ENCODE measurements around the gene CD27. TPM values are rescaled to one million over a fixed set of nuclear protein-coding genes. Genes with fewer than 3 reads are reported as not detected.
A peak's percentile ranks its signal among the peaks of the same experiment; 100 is the strongest.

Gene CD27
- total and polyA plus RNA-seq, 8 donors: 0.92 to 8.7 (median 3.2) TPM; not detected in 3

DNA sequence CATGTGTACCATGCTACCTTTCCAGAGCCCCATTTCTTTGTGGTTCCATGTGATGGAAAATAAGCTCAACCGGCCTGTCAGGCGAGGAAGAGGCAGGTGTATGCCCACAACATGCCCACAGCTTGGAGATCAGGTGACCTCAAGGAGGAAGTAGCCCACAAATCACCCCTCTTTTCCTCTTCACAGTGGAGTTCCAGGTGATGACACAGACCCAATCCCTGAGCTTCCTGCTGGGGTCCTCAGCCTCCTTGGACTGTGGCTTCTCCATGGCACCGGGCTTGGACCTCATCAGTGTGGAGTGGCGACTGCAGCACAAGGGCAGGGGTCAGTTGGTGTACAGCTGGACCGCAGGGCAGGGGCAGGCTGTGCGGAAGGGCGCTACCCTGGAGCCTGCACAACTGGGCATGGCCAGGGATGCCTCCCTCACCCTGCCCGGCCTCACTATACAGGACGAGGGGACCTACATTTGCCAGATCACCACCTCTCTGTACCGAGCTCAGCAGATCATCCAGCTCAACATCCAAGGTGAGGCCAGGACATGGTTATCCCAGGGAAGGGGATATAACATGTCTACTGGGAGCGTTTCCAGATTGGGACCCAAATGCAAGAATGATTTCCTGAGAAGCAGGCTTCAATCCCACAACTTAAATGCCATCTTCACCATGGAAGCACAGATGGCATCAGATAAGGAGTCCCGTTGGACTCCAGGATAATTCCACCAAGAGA lies 12.6 kb downstream of the CD27 start:
- Histone ChIP-seq H3K27ac (no peak overlapping the region), H3K4me3 (no peak overlapping the region), H3K9me3 (no peaks in the 10 kb centered on the region), H3K36me3 (peaks cover 68 to 90% (median 87%) of the 10 kb centered on the region in 4 donors), H3K4me1 (peaks cover 9 to 41% (median 24%) of the 10 kb centered on the region in 4 donors), H3K27me3 (no peaks in the 10 kb centered on the region)
- 86 to 92% (median 89%) methylated on average over 10 to 12 of the region's 12 CpGs for WGBS, 5 donors
- no peak for DNase-seq
- intact Hi-C loops (cut with DNase I; ENCODE audit: low total_unique reads): no loop called here
- no peak for TF ChIP-seq EP300 (IDR thresholded peaks at IDR 0.05)
- no peak for TF ChIP-seq POLR2A (IDR thresholded peaks at IDR 0.05)
- TF ChIP-seq, protein P1, sequence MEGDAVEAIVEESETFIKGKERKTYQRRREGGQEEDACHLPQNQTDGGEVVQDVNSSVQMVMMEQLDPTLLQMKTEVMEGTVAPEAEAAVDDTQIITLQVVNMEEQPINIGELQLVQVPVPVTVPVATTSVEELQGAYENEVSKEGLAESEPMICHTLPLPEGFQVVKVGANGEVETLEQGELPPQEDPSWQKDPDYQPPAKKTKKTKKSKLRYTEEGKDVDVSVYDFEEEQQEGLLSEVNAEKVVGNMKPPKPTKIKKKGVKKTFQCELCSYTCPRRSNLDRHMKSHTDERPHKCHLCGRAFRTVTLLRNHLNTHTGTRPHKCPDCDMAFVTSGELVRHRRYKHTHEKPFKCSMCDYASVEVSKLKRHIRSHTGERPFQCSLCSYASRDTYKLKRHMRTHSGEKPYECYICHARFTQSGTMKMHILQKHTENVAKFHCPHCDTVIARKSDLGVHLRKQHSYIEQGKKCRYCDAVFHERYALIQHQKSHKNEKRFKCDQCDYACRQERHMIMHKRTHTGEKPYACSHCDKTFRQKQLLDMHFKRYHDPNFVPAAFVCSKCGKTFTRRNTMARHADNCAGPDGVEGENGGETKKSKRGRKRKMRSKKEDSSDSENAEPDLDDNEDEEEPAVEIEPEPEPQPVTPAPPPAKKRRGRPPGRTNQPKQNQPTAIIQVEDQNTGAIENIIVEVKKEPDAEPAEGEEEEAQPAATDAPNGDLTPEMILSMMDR (IDR thresholded peaks at IDR 0.05): no peak
- no peak for TF ChIP-seq POLR2AphosphoS5 (IDR thresholded peaks at IDR 0.05)

- H3K27ac ChIP-seq: no peak overlapping the region
- no peaks in the 10 kb centered on the region for H3K27me3 ChIP-seq
- DNase-seq: no peak
- intact Hi-C loops (cut with DNase I; ENCODE audit: low total_unique reads): no loop called here
- H3K4me1 ChIP-seq: peaks cover 0 to 41% (median 15%) of the 10 kb centered on the region in 4 donors
- WGBS, 5 donors: 89 to 94% (median 93%) methylated on average over 14 of the region's 14 CpGs
- TF ChIP-seq POLR2AphosphoS5 (IDR thresholded peaks at IDR 0.05) (no peak), POLR2A (IDR thresholded peaks at IDR 0.05) (no peak), EP300 (IDR thresholded peaks at IDR 0.05) (no peak)
- TF ChIP-seq, protein P1 (IDR thresholded peaks at IDR 0.05): no peak
- peaks cover 77 to 97% (median 95%) of the 10 kb centered on the region in 4 donors for H3K36me3 ChIP-seq
- H3K9me3 ChIP-seq: no peaks in the 10 kb centered on the region
- no peak overlapping the region for H3K4me3 ChIP-seq
These were observed 13.7 kb downstream of the CD27 start for GRCh38 chr12:6458281-6459003.

GRCh38 chr12:6459004-6459337 lies 14.2 kb downstream of the CD27 start:
- H3K4me1 ChIP-seq: peaks cover 0 to 42% (median 11%) of the 10 kb centered on the region in 4 donors
- no peak overlapping the region for H3K27ac ChIP-seq
- intact Hi-C loops (cut with DNase I; ENCODE audit: low total_unique reads): no loop called here
- WGBS, 5 donors: 86 to 95% (median 90%) methylated on average over 2 of the region's 2 CpGs
- H3K4me3 ChIP-seq: no peak overlapping the region
- no peak for DNase-seq
- TF ChIP-seq, protein P1 (IDR thresholded peaks at IDR 0.05): no peak
- TF ChIP-seq EP300 (IDR thresholded peaks at IDR 0.05) (no peak), POLR2A (IDR thresholded peaks at IDR 0.05) (no peak), POLR2AphosphoS5 (IDR thresholded peaks at IDR 0.05) (no peak)
- no peaks in the 10 kb centered on the region for H3K27me3 ChIP-seq
- H3K36me3 ChIP-seq: peaks cover 78 to 97% (median 95%) of the 10 kb centered on the region in 4 donors
- no peaks in the 10 kb centered on the region for H3K9me3 ChIP-seq

GRCh38 chr12:6460751-6461371 lies 16.1 kb downstream of the CD27 start:
- no peaks in the 10 kb centered on the region for H3K9me3 ChIP-seq
- H3K27ac ChIP-seq: peak overlapping the region in 4 of 5 donors; percentile 58 to 75 (median 70)
- no peak overlapping the region for H3K4me3 ChIP-seq
- H3K36me3 ChIP-seq: peaks cover 80 to 98% (median 94%) of the 10 kb centered on the region in 4 donors
- TF ChIP-seq POLR2A (IDR thresholded peaks at IDR 0.05) (no peak), EP300 (IDR thresholded peaks at IDR 0.05) (no peak), POLR2AphosphoS5 (IDR thresholded peaks at IDR 0.05) (no peak)
- TF ChIP-seq, protein P1 (IDR thresholded peaks at IDR 0.05): no peak
- DNase-seq: no peak
- intact Hi-C loops (cut with DNase I; ENCODE audit: low total_unique reads): loop anchor here (5.0 to 10.0 kb wide), 2 partner anchors 34 to 136 kb away; no protein-coding TSS in a partner anchor
- peaks cover 0 to 52% (median 11%) of the 10 kb centered on the region in 4 donors for H3K4me1 ChIP-seq
- H3K27me3 ChIP-seq: no peaks in the 10 kb centered on the region
- 74 to 81% (median 78%) methylated on average over 10 of the region's 10 CpGs for WGBS, 5 donors

Measured in stomach (tissue), 9 donors.